ENCODE measurements around the gene RDM1. TPM values are rescaled to one million over a fixed set of nuclear protein-coding genes. Genes with fewer than 3 reads are reported as not detected.
A peak's percentile ranks its signal among the peaks of the same experiment; 100 is the strongest.

RDM1 gene
- total RNA-seq, 2 experiments from 2014 or later, result 4.1 to 11.0 TPM

DNA sequence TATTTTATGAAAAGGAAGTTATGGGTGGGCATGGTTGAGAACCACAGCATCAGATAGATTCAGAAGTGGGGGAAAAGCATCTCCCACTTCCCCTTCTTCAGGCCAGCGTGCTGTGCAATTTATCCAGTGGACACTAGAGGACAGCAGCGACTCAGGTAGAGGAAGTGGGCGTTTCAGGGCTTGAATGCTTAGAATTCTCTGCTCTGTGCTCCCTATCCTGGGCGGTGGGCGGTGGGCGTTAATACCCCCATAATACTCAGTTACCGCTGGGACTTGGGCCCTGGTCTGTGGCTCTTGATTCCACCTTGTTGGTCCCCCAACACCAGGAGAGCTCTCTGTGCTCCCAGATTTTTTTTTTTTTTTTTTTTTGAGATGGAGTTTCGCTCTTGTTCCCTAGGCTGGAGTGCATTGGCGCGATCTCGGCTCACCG, 16.6 kb upstream of the RDM1 start:
- Histone ChIP-seq H3K9me2 (ENCODE audit: insufficient read depth, low read length) (no peaks in the 10 kb centered on the region), H3K79me2 (ENCODE audit: insufficient read depth, low read depth, low read length) (no peaks in the 10 kb centered on the region), H3K27ac (ENCODE audit: low read depth, low read length, poor library complexity, severe bottlenecking) (no peak overlapping the region), H3K36me3 (ENCODE audit: insufficient read depth, low read length) (no peaks in the 10 kb centered on the region), H3K4me2 (ENCODE audit: low read length) (no peak overlapping the region), H3K9me3 (ENCODE audit: low read length) (no peaks in the 10 kb centered on the region), H2AFZ (ENCODE audit: low read length) (no peak overlapping the region), H4K20me1 (ENCODE audit: insufficient read depth, low read length) (no peaks in the 10 kb centered on the region), H3K4me3 (ENCODE audit: low read depth, low read length, poor library complexity, severe bottlenecking) (no peak overlapping the region), H3K4me1 (ENCODE audit: insufficient read depth, low read length, poor library complexity, severe bottlenecking) (no peaks in the 10 kb centered on the region)
- intact Hi-C loops (cut with micrococcal nuclease; ENCODE audit: unreplicated experiment), result no loop called here
- ChIA-PET POLR2A (interaction anchor here (0.6 to 0.7 kb wide), 2 partner anchors 12 to 18 kb away, joined by 3 to 4 read pairs; no protein-coding TSS in a partner anchor), CTCF (ENCODE audit: unreplicated experiment) (no interaction called here)
- DNase-seq (ENCODE audit: low spot score), result peak; percentile 55
- BruUV-seq (replicated peaks), result no TSS peak
- no peak for TF ChIP-seq EZH2phosphoT487 (IDR thresholded peaks at IDR 0.05; ENCODE audit: borderline replicate concordance, low read depth, low read length)
- TF ChIP-seq, protein P1, sequence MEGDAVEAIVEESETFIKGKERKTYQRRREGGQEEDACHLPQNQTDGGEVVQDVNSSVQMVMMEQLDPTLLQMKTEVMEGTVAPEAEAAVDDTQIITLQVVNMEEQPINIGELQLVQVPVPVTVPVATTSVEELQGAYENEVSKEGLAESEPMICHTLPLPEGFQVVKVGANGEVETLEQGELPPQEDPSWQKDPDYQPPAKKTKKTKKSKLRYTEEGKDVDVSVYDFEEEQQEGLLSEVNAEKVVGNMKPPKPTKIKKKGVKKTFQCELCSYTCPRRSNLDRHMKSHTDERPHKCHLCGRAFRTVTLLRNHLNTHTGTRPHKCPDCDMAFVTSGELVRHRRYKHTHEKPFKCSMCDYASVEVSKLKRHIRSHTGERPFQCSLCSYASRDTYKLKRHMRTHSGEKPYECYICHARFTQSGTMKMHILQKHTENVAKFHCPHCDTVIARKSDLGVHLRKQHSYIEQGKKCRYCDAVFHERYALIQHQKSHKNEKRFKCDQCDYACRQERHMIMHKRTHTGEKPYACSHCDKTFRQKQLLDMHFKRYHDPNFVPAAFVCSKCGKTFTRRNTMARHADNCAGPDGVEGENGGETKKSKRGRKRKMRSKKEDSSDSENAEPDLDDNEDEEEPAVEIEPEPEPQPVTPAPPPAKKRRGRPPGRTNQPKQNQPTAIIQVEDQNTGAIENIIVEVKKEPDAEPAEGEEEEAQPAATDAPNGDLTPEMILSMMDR (conservative IDR thresholded peaks at IDR 0.05; ENCODE audit: low read length), result peak; percentile 77

DNA sequence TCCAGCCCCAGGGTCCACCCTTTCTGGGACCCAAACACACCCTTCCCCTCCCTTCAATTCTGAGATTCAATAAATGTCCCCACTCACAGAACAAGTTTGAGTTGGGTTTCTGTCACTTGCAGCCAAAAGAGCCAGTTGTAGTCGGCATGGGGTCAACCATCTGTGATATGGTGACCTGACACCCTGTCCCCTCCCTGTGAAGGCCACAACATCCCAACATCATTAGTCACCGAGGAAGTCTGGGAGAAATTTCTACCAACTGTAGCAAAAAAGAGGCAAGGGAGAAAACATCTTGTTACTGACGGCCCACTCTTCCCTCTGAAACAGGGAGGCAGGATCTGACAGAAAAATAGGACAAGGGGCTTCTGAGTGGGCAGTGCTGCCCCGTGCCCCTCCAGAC, 13.6 kb upstream of the RDM1 start:
- H3K4me3 ChIP-seq (ENCODE audit: low read depth, low read length, poor library complexity, severe bottlenecking), result no peak overlapping the region
- no peak overlapping the region for H3K4me2 ChIP-seq (ENCODE audit: low read length)
- BruUV-seq (replicated peaks), result no TSS peak
- intact Hi-C loops (cut with micrococcal nuclease; ENCODE audit: unreplicated experiment), result no loop called here
- no peak for TF ChIP-seq EZH2phosphoT487 (IDR thresholded peaks at IDR 0.05; ENCODE audit: borderline replicate concordance, low read depth, low read length)
- TF ChIP-seq, protein P1 (conservative IDR thresholded peaks at IDR 0.05; ENCODE audit: low read length), result no peak
- no peak overlapping the region for H2AFZ ChIP-seq (ENCODE audit: low read length)
- no peak overlapping the region for H3K27ac ChIP-seq (ENCODE audit: low read depth, low read length, poor library complexity, severe bottlenecking)
- no peaks in the 10 kb centered on the region for H3K36me3 ChIP-seq (ENCODE audit: insufficient read depth, low read length)
- no peaks in the 10 kb centered on the region for H3K79me2 ChIP-seq (ENCODE audit: insufficient read depth, low read depth, low read length)
- no peak for DNase-seq (ENCODE audit: low spot score)
- no peaks in the 10 kb centered on the region for H3K9me2 ChIP-seq (ENCODE audit: insufficient read depth, low read length)
- ChIA-PET POLR2A (no interaction called here), CTCF (ENCODE audit: unreplicated experiment) (no interaction called here)
- no peaks in the 10 kb centered on the region for H3K9me3 ChIP-seq (ENCODE audit: low read length)
- no peaks in the 10 kb centered on the region for H3K4me1 ChIP-seq (ENCODE audit: insufficient read depth, low read length, poor library complexity, severe bottlenecking)
- H4K20me1 ChIP-seq (ENCODE audit: insufficient read depth, low read length), result no peaks in the 10 kb centered on the region

DNA sequence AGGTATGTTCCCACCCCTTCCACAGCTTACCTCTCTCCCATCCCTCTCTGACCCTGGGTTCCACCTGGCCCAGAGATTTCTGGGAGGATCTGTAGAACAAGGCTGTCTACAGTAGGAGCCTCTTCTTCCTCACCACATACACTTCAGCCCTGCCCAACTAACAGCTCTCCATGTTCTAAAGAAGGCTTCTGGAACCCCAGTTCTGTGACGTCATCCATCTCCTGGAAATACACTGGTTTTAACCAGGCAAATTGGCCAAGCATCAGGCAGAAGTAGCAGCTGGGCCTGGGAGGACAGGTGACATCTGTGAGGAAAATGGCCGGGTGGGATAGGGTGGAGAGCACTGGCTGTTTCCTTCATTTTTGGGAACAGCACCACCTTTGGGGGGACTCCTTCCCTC, 13.0 kb upstream of the RDM1 start, which contains the start of gene LYZL6:
Gene LYZL6 (minus strand): TSS at position 177 of the 400 bp plus-strand sequence. CDS start 4,357 bp downstream, outside the sequence.
- Histone ChIP-seq H3K4me2 (ENCODE audit: low read length) (no peak within 1 kb of the TSS), H3K4me1 (ENCODE audit: insufficient read depth, low read length, poor library complexity, severe bottlenecking) (no peaks in the 10 kb centered on the region), H2AFZ (ENCODE audit: low read length) (no peak within 1 kb of the TSS), H4K20me1 (ENCODE audit: insufficient read depth, low read length) (no peaks in the 10 kb centered on the region), H3K9me3 (ENCODE audit: low read length) (no peaks in the 10 kb centered on the region), H3K4me3 (ENCODE audit: low read depth, low read length, poor library complexity, severe bottlenecking) (no peak within 1 kb of the TSS), H3K27ac (ENCODE audit: low read depth, low read length, poor library complexity, severe bottlenecking) (no peak within 1 kb of the TSS), H3K79me2 (ENCODE audit: insufficient read depth, low read depth, low read length) (no peaks in the 10 kb centered on the region), H3K9me2 (ENCODE audit: insufficient read depth, low read length) (no peaks in the 10 kb centered on the region), H3K36me3 (ENCODE audit: insufficient read depth, low read length) (no peaks in the 10 kb centered on the region)
- intact Hi-C loops (cut with micrococcal nuclease; ENCODE audit: unreplicated experiment), result no loop called here
- TF ChIP-seq, protein P1 (conservative IDR thresholded peaks at IDR 0.05; ENCODE audit: low read length), result no peak
- no peak for TF ChIP-seq EZH2phosphoT487 (IDR thresholded peaks at IDR 0.05; ENCODE audit: borderline replicate concordance, low read depth, low read length)
- BruUV-seq (replicated peaks), result no TSS peak
- DNase-seq (ENCODE audit: low spot score), result no peak
- POLR2A ChIA-PET, result no interaction called here
- CTCF ChIA-PET (ENCODE audit: unreplicated experiment), result no interaction called here
